ENCODE results near the gene DOCK10.

Gene DOCK10

DNA sequence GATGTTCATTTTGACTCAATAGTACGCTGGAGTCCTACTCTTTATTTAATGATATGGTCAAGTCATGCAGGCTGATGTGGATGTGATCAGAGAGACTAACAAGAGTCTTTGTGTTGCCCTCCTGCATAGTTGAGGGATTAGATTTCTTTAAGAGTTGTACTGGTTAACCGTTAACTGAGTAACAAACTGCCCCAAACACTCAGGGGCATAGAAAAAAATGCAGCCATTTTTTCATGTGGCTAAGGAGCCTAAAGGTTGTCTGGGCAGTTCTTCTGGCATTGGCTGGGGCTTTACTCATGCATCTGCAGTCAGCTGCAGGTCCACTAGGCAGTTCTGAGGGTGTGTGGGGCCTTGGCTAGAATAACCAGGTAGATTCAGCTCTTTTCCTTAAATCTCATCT is 32.5 kb downstream of the DOCK10 start:
- no peak for DNase-seq

DNA sequence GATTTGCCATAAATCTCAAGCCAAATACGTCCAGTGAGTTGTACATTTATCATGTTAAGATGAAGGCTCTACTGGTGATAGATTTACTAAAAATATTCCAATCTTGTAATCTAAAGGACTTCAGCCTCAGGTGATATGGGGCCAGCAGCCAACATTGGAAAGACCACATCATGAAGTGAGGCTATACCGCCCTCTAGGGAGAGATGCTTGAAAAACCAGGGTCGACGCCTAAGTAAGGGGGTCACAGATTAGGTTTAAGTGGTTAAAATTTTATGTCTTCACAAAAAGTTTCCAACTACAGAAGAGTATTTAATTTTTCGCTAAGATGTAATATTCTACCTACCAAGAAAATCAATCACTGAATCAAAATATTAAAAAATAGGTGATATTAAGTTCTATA is 33.3 kb downstream of the DOCK10 start:
- peak; percentile 37 for DNase-seq

DNA sequence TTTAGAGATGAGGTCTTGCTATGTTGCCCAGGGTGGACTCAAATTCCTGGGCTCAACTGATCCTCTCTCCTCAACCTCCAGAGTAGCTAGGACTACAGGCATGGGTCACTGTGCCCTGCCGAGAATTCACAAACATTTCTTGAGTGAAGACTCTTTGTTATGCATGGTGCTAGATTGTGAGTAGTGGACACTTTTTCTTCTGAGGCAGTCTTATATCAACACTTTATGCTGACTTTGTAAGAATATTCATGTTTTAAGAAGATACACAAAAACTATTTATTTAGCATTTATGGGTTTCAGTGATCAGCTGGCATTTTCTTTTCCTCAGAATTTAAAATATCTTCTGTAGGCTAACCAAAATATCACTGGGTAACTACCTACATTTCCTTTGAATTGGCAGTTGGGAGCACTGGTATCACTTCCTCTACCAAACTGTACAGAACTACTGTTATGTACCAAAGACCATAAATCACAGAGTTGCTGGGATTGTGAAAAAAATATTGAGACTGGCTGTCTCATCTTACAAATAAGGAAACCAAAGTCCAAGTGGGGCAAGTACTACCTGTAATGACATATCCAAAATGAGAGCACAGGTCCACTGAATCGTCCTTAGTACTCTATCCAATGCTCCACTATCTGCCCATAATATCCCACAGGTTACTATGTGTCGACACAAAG is 34.0 kb downstream of the DOCK10 start:
- DNase-seq = no peak

DNA sequence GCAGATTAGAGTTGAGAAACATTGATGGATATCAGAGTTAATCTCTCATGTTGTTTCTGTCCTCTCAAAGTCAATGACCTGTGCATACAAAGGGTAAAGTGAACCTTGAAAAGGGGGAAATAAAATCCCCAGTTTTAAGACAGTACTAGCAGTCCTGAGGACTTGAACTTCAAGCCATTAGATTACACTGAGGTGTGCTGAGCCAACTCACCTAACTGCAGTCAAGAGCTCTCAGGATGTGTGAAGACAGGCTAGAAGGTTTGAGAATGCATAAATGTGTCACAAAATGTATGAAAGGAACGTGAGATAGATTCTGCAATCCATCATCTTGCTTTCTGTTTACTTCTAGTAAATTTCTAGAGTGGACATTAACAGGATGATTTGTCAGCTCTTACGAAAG is 35.5 kb downstream of the DOCK10 start:
- no peak for DNase-seq

DNA sequence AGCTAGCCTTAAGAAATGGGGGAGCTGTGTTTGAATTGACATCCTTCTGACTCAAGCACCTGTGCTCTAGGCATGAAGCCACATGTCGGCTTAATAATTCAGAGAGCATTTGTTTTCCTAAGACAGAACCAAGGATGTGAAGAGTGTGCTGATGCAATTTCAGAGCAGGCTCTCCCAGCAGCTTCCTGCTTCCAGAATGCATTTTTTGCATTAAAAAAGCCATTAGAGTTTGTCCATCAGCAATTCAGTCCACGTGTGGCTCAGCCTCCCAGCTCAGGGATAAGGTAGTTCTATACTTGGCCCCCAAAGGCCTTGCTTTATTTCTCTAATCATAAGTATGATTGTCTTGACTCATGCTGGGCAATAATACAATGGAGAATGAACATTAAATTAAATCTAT is 37.7 kb downstream of the DOCK10 start:
- no peak for DNase-seq

DNA sequence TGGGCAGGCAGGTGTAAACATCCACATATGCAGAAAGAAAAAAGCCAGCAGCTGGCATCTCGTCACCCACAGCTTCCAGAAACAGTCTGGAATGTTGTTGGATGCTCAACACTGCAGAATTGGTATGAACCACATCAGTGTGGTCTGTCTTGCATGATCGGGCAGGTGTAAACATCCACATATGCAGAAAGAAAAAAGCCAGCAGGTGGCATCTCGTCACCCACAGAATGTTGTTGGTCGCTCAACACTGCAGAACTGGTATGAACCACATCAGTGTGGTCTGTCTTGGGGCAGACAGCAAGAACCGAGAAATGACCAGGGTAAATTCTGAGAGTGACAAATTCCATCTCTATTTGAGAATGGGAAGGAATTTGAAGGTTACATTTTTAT is 39.6 kb downstream of the DOCK10 start:
- peak; percentile 43 for DNase-seq

DNA sequence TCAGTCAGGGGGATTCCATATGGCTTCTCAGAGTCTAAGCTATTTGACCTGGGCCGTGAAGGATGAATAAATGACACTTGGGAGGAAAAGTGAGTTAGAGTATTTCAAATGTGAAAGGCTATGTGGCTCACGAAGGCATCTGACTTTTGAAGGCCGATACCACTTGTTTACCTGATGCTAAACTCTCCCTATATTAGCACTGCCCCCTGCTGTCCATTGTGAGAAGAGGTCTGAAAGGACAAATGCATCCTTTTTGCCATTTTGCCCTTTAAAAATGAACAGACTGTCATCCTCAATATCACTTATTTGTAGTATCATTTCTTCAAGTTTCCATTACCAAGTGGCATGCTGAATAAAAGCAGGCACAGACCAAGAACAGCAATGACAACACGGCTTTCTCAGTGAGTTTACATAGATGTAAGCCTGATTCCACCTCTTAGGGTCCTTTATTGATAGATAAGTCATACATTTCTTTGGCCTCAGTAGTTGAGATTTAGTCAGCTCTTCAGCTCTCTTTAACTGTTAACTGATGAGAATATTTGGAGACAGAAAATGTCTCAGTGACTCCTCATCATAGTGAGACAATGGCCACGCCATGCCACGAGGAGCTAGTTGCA is 40.1 kb downstream of the DOCK10 start:
- peak; percentile 80 for DNase-seq

DNA sequence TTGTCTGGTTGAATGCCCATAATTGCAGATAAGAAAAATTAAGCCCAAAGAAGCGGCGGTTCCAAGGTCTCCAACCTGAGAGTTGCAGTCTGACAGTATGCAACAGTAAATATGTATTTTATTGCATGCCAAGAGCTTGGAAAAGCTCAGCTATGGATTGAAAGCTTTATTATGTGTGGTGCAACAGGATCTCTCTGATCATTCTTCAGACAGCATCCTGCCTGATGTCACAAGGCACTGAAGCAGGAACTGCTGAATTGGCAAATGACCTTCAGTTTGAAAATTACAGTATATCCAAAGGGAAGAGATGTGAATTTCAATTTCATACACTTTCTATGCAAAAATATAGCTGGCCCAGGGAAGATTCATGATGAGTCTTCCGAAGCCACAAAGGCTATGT is 42.5 kb downstream of the DOCK10 start:
- no peak for DNase-seq

DNA sequence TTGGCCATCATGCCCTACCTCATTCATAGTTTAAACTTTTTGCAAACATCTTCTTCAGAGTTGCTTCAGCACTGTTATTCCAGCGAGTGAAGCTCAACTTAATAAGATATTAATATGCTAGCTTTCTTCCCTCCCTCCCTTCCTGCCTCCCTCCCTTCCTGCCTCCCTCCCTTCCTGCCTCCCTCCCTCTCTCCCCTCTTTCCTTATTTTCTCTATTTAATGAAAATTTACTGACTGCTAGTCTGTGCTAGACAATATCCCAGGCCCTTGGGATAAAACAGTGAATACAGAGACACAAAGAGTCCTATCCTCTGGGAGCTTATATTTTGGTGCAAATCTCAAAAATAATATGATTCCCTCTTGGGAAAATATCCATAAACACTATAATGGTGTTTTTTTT is 42.9 kb downstream of the DOCK10 start:
- no peak for DNase-seq

DNA sequence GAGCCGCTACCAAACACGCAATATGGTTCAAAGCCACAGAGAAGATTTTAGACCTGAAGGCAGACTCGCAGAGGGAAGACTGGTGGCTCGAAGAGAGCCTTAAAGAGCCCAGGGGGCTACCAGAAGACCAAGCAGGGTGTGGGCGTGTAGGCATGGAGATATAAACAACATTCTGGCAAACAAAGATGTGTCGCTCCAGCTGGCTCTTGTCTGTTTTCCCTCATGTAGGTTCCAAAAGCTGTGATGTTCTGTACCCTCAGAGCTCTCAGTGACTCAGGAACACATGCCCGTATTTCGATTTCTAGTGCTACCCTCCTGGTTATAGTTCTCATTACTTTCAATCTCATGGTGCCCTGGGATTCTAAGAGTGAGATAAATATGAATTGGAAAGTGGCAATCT is 44.5 kb downstream of the DOCK10 start:
- no peak for DNase-seq

DNA sequence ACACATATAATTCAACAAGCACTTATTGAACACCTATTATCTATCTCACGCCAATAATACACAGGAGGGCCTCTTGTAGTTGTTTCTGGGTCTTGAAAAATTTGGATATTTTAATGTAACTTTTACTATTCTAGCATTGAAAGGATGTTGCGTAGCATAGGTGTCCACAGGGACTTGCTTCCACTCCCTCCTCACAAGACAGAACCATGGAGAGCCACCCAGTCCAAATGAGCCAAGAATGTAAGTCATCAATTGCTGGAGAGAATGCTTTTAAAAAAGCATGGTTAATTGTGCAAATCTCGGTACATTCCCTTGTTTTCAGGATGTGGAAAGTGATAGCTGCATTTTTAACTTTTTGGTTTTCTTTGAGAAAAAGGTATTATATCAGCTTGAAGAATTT is 46.8 kb downstream of the DOCK10 start:
- DNase-seq = no peak

DNA sequence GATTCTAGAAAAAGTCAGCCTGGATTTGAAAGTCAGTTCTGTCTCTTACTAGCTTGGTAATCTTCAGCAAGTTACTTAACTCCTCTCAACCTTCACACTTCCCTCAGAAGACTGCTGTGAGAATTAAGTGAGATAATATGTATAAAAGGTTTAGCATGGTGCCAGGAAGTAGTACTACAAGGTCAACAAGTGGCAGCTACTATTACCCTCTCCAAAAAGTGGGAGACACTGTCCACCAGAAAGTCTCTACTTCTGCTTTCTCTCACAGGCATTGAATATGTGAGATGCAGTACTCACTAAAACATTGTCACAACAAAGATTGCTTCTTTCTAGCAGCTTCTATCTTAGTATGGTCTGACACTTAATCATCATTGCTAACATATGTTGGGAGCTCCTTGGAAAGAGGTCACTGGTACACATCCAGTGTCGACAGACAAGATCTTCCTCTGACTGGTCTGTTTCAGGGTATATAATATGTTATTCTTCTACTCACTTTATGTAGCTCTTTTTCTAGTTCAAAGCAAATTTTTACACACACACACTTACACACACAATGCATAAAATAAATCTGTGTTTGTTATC is 47.9 kb downstream of the DOCK10 start:
- no peak for DNase-seq

DNA sequence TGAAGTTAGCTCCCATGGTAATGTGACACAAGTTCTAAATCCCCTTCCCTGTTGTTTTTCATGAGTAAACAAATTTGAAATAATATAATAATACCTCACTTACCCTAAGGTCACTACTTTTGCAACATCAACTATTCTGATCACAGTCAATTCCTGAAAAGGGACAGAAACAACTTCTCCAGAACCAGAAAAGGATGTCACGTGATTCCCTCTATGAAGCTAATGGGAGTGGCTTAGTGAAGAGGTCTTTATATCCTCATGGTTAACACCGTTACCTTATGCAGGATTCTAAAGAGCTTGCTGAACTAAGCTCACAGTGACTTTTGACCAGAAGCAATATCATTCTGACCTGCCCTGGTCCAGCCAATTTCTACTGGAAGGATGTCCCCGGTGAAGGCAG is 51.6 kb downstream of the DOCK10 start:
- no peak for DNase-seq

DNA sequence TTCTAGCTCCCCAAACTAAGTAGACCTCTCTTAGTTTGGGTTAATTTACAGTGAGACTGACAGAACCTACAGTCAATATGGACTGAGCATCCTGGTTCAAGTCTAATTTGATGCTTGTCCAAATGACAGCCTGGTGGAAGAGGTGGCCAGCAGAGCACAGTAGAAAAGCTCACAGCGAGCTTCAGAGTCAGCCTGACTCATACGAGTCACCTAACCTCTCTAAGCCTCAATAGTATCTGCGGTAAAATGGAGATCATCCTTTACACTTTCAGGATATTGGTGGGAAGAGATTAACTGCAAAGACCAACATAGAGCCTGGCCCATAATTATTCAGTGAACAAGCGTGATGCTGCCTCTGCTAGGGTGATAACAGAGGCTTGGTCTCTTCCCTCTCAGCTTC is 54.5 kb downstream of the DOCK10 start:
- DNase-seq = no peak

DNA sequence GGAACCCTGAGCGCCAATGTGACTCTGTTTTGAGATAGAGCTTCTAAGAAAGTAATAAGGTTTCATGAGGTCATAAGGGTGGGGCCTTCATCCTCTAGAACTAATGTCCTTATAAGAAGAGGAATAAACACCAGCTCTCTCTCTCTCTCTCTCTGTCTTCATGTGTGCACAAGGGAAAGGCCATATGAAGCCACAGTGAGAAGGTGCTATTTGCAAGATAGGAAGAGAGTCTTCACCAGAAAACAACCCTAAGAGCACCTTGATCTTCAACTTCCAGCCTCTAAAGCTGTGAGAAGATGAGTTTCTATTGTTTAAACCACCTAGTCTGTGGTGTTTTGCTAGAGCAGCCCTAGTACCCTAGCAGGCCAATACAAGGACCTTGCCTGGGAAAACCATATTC is 55.8 kb downstream of the DOCK10 start:
- peak; percentile 40 for DNase-seq

DNA sequence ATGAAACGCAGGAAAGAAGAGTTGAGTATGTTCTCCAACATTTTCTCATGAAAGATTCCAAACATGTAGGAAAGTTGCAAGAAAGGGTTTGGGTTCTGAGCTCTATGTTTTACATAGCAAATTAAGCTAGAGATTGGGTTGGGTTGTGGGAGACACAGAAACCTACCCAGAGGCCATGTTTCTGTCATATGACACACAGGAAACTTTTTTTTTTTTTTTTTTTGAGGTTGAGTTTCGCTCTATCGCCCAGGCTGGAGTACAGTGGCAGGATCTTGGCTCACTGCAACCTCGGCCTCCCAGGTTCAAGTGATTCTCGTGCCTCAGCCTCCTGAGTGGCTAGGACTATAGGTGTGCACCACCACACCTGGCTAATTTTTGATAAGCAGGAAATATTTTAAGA is 57.6 kb downstream of the DOCK10 start:
- DNase-seq = no peak

DNA sequence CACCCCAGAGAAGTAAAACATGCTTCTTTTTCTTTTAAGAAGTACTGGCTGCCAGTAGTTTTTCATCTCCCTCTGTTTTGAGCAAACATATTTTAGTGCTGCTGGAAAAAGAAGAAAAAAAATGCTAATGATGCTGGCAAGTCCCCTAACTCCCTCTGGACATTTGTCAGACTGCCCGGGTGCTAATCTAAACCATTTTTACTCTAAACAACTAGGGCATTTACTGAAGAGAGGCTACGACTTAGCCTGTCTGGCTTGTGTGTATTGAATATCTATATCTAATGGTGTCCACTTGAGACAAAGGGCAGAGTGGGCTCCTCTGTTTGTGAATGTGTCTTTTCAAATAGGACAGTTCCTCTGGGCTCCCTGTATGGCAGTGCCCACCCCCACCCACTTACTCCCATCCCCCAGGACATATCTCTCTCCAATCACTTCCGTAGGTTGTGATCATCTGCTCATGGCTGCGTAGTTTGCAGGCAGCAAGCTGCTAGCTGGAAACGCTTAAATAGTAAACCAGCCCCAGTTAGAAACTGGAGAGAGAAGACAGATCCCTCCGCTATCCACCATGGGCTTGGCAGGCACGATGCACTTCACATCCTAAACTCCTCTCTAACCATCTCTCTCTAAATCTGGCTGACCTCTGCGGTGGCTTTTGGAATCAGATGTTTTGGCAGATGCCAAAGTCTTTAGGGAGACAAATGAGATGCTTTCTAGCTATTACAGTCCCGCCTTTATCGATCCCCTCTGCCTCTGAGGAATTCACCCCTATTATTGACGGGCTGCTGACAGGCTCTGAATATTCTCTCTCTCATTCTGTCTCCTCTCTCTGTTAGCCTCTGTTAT is 58.3 kb downstream of the DOCK10 start:
- DNase-seq = no peak

DNA sequence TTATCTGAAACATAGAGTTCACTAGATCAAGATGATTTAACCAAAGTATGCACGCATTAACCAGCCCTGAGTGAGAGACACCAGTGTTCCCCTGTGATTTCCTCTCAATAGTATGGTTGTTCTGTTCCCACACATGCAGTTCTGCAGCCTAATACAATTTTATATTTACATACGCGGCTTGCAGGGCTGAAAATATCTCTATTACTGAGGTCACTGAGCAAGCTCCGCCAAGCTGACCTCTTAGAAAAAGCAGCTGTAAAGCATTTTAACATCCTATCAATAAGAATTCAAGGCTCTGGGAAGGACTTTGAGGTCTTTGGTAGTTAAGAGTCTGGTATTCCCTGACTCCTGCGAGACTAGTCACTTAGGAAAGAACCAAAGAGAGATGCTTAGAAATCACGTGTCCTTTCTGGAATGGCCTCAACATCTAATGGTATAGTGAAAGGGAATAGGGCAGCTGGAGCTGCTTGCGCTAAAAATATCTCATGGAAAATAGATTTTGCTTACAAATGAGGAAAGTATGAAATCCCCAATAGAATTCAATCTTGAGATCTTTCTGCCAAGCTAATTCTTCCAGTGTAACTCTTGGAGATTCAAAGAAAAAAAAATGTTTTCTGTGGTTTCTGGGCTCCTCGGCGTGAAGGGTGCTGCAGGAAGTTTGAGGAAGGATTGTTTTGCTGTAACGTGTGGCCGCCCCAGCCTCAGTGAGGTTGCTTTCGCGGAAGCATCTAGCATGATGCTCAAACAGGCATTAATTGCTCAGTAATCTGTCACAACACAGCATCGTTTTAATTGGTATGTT is 59.2 kb downstream of the DOCK10 start:
- peak; percentile 49 for DNase-seq

DNA sequence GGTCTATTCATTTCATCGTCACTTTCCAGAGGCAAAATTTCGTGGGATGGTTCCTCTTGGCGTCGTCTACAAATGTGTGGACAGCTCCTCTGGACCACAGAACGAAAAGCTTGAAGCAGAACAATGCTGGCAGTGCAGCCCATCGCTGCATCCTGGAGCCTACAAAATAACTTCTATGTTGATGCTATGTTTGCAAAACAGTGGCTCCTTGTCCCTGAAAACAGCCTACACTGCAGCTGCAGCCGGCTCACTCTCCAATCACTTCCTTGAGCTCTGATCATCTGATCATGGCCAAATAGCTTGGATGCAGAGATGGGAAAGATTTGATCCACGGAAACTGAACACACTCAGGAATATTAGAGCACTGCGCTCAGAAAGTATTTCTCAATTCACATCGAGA is 60.0 kb downstream of the DOCK10 start:
- DNase-seq = no peak

DNA sequence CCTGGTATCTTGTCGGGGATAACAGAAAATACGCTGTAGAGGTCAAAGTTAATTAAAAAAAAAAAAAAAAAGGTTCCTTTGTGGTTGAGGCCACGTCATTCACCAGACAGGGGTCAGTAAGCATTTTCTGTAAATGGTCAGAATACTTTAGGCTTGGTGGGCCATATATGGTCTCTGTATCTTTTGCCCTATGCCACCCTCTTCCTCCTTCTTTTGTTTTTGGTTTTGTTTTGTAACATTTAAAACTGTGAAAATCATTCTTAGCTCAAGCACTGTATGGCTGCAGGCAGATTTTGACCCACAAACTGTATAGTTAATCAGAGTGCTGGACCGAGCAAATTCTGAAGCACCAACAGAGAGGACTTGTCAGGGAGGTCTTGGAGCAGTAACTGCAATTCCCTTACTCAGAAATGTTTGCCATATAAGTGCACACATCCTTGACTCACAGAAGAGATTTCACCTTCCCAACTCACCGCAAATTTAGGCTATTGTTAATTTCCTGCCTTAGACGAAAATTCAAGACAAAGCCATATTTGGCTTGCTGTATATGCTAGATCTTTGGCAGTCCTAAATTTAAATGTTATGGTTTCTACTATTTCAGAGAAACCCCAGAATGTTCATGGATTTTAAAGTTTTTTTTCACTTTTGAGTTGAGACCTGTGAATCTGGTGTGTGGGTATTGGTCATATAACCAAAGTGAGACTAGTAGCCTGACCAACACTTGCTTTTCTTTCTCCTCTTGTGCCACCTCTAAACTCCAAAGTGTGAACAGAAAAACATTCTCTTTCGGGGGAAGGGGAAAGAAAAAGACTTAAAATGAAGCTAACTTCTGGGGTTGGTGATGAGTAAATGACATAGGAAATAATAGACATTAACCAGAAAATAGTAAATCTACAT is 65.4 kb downstream of the DOCK10 start:
- no peak for DNase-seq

DNA sequence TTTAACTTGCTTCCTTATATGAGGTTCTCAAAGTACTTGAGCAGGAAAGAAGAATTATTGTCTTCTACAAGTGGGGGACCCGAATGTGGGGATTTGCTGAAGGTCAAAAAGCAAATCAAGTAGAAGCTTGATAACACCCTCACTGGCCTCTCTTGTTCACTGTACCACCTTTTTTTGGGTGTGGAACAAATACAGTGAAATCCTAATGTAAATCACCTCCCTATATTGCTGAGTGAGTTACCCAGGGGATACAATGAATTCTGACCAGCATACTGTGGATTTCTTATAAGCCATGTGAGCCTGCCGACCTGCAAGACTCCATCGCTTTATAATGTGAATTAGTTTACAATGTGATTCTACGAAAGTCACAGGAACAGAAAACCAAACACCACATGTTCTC is 66.5 kb downstream of the DOCK10 start:
- DNase-seq = no peak
